Naive thymus-derived CD8-positive, alpha-beta T cell (primary cell): Measurements from ENCODE around the gene CDRT15L2. TPM values are rescaled to one million over a fixed set of nuclear protein-coding genes. Genes with fewer than 3 reads are reported as not detected.
"Not testable (repeated sequence)": the region's sequence is repeated elsewhere in the genome, so short reads cannot be mapped to it uniquely, and the experiment has no call there.

Source experiments
- ATAC-seq, 2 donors: fragments of 150-1000 bp; cut with Tn5 transposase in 1 of 2; sonication (Bioruptor Pico), chemical (Tn5 transposase) in 1 of 2; 1 replicate in 1 of 2; 2 replicates in 1 of 2; pipeline ENCODE4 v1.10.0; 2021; ENCODE audit warnings: mild to moderate bottlenecking in 2 of 2, moderate library complexity in 2 of 2
- POLR2A ChIA-PET: fragments of 350-600 bp; sonication (Branson Sonifier 250); formaldehyde crosslinking; loops from one replicate; lab custom pipeline; 2021; ENCODE audit warnings: antibody characterized with exemption; lab: Charles Lee
- DNase-seq, 10 donors: peaks; one replicate each; pipeline versions ENCODE4 v3.0.0 to v3.0.0-alpha.2; 2020 to 2022
- H3K27ac Mint-ChIP-seq, 10 donors: one replicate each; pipeline ENCODE4 v1.8.0; 2020 to 2022; ENCODE audit warnings: mild to moderate bottlenecking in 10 of 10, mixed read lengths in 10 of 10, moderate library complexity in 4 of 10, inconsistent platforms in 1 of 10
- H3K27me3 Mint-ChIP-seq, 5 donors: one replicate each; pipeline ENCODE4 v1.8.0; 2021 to 2022; ENCODE audit warnings: mixed read lengths in 5 of 5
- H3K36me3 Mint-ChIP-seq, 3 donors: one replicate each; pipeline ENCODE4 v1.8.0; 2020 to 2022; ENCODE audit warnings: mixed read lengths in 3 of 3, mild to moderate bottlenecking in 2 of 3, inconsistent platforms in 1 of 3
- H3K4me1 Mint-ChIP-seq, 4 donors: one replicate each; pipeline ENCODE4 v1.8.0; 2021 to 2022; ENCODE audit warnings: mixed read lengths in 4 of 4
- H3K4me3 Mint-ChIP-seq, 10 donors: one replicate each; pipeline ENCODE4 v1.8.0; 2020 to 2022; ENCODE audit warnings: mild to moderate bottlenecking in 10 of 10, mixed read lengths in 10 of 10, moderate library complexity in 6 of 10, inconsistent platforms in 1 of 10
- H3K9me3 Mint-ChIP-seq, 9 donors: one replicate each; pipeline ENCODE4 v1.8.0; 2020 to 2022; ENCODE audit warnings: mixed read lengths in 9 of 9, mild to moderate bottlenecking in 3 of 9, inconsistent platforms in 1 of 9, moderate library complexity in 1 of 9
- polyA plus RNA-seq, 3 donors: library from polyadenylated mRNA; unstranded; fragments of 300-500 nt; fragmentation: Illumina TruSeq; gene quantifications; one replicate each; pipeline ENCODE4 v1.2.3, GENCODE V29; 2021
- total RNA-seq, 8 experiments: library from RNA in 2 of 8; stranded (reverse) in 2 of 8; gene quantifications; one replicate each; pipeline ENCODE4 v1.2.3 and lab custom pipeline; 2021 to 2026

The CDRT15L2 gene
- total RNA-seq (not detected), polyA plus RNA-seq (not detected), total RNA-seq (lab: John Stamatoyannopoulos, UW) (0 reads per million in 6 experiments)

DNA sequence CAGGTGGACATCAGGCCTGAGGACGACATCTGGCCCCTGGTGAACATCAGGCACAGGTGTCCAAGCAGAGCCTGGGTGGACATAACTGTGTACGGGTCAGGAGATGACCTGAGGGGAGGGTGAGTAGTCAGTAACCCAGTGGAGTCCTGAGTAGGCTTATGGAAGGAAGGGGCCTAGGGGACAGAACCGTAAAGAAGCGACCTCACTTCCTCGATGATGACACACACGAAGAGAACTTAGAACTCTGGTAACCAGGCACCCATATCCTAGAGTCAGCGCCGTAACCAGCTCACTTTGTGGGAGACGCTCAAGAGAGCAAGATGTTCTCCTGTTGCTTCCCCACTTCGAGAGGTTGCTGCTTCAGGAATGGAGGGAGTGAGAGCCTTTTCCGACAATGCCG, at the start of gene CDRT15L2:
CDRT15L2 (plus strand) TSS at position 301 of the 400 bp plus-strand sequence; CDS start at position 321, 20 bp downstream.
- H3K9me3 Mint-ChIP-seq, H3K4me3 Mint-ChIP-seq, H3K36me3 Mint-ChIP-seq, DNase-seq, POLR2A ChIA-PET, H3K27me3 Mint-ChIP-seq, H3K4me1 Mint-ChIP-seq, H3K27ac Mint-ChIP-seq, ATAC-seq: not testable (repeated sequence)

DNA sequence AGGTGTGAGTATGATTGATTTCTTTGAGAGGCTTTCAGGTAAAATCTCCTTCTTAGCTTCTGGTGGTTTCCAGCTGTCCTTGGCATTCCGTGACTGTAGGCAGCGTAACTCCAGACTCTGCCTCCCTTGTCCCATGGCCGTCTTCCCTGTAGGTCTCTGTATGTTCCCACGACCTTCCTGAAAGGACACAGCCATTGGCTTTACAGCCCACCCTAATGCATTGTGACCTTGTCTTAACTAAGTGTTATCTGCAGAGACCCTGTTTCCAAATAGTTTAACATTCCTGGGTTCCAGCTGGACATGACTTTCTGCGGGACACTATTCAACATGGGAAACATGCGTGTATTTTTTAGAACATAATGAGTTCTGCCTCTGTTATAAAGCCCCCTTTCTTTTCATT, 49.4 kb upstream of the CDRT15L2 start:
- POLR2A ChIA-PET, ATAC-seq, H3K27me3 Mint-ChIP-seq, DNase-seq, H3K36me3 Mint-ChIP-seq, H3K9me3 Mint-ChIP-seq: not testable (repeated sequence)
- Mint-ChIP-seq H3K4me1 (peaks cover 4 to 12% (median 8%) of the 10 kb centered on the region in 4 donors), H3K4me3 (peak overlapping the region in 7 of 10 donors; percentile 65 to 93 (median 81)), H3K27ac (peak overlapping the region in 2 of 10 donors; percentile 31 to 76)

DNA sequence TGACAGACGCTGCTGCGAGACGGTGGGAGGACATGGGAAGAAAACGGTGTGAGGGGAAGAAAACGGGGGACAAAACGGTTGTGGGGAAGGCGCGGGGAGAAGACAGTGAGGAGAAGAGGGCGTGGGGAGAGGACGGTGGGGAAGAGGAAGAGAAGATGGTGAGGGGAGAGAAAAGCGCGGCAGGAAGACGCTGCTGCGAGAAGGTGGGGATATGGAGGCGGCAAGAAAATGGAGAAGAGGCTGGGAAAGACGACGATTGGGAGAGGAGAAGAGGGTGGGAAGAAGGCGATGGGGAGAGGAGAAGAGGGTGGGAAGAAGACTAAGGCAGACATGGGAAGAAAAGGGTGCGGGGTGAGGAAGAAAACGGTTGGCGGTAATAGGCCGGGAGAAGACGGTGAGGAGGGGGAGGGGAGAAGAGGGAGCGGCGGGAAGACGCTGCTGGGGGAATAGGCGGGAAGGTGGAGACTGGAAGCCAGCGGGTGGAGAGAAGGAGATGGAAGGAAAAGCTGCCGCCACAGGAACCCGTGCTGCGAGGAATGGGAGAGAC, 46.9 kb upstream of the CDRT15L2 start:
- DNase-seq, POLR2A ChIA-PET, H3K27me3 Mint-ChIP-seq, H3K36me3 Mint-ChIP-seq, H3K9me3 Mint-ChIP-seq: not testable (repeated sequence)
- Mint-ChIP-seq H3K4me1 (peaks cover 4 to 14% (median 9%) of the 10 kb centered on the region in 4 donors), H3K4me3 (peak overlapping the region; percentile 27 to 87 (median 72)), H3K27ac (peak overlapping the region in 2 of 10 donors; percentile 44 to 81)
- ATAC-seq, result peak in 1 of 2 donors; percentile 20

DNA sequence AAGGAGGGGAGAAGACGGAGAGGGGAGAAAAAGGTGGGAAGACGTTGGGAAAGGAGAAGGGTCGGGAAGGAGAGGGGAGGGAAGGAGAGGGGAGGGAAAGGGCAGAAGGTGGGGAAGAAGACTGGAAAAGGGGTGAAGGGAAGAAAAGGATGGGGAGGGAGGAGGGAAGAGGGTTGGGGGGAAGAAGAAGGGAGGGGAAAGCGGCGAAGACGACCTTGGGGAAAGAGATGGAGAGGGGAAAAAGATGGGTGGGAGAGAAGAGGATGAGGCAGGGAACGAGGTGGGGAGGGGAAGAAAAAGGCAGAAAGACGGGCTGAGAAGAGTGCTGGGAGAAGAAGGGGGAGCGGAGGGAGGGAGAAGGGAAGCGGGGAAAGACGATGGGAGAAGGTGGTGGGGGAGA, 46.3 kb upstream of the CDRT15L2 start:
- Mint-ChIP-seq H3K4me1 (peaks cover 4 to 14% (median 9%) of the 10 kb centered on the region in 4 donors), H3K27ac (peak overlapping the region in 7 of 10 donors; percentile 5 to 87 (median 41)), H3K4me3 (peak overlapping the region; percentile 34 to 87 (median 72))
- H3K9me3 Mint-ChIP-seq, H3K27me3 Mint-ChIP-seq, ATAC-seq, H3K36me3 Mint-ChIP-seq, DNase-seq, POLR2A ChIA-PET: not testable (repeated sequence)

DNA sequence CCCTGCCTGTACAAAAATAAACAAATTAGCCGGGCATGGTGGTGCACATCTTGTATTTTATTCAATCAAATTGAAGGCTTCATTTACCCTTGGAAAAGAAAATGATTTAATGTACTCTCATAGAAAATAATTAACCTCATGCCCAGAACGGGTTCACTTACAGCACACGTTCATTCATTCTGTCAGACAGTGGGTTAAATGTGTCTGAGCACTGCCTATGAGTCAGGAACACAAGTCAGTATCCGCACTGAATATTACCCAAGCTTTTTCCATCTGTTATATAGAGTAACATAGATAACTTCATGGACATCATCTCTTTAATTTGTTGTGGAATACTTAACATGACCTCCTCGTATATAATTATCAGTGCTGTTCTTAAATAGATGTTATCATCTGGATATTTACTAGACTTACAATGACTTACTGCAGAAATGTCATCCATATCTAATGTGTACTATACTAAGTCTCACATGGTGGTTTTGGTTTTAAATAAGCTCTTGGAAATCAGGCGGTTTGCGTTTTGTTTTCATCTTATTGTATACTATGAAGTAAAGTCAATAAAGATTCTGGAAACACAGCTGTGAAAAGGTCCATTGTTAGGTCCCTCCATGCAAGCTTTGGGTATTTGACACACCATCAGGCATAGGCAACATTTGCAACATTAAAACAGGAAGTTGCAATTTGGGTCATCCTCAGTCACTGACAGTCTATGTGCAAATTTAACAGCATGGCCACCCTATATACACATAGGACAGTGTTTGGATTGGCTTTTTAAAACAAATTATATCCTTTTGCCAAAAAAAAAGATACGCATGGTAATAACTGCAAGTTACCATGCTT, 44.6 kb upstream of the CDRT15L2 start:
- H3K9me3 Mint-ChIP-seq, POLR2A ChIA-PET, ATAC-seq, DNase-seq, H3K36me3 Mint-ChIP-seq, H3K27me3 Mint-ChIP-seq: not testable (repeated sequence)
- peak overlapping the region in 3 of 10 donors; percentile 13 to 40 (median 40) for H3K27ac Mint-ChIP-seq
- peaks cover 4 to 14% (median 9%) of the 10 kb centered on the region in 4 donors for H3K4me1 Mint-ChIP-seq
- H3K4me3 Mint-ChIP-seq, result peak overlapping the region in 2 of 10 donors; percentile 12 to 33

DNA sequence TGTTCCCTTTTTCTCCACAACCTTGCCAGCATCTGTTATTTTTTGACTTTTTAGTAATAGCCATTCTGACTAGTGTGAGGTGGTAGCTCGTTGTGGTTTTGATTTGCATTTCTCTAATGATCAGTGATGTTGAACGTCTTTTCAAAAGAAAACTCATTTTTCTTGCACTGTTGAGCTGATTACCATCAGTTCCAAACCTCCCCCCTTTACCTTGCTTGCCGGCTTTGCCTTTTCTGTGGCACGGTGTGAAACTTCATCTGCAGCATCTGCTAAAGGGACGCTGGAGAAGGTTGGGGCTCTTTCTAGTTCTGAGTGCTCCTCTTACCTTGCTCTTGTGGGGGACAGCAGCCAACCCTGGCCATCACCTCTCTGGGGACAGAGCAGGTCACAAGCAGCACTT, 39.1 kb upstream of the CDRT15L2 start:
- H3K4me3 Mint-ChIP-seq, H3K27me3 Mint-ChIP-seq, H3K4me1 Mint-ChIP-seq, DNase-seq, H3K36me3 Mint-ChIP-seq, POLR2A ChIA-PET, H3K9me3 Mint-ChIP-seq, H3K27ac Mint-ChIP-seq, ATAC-seq: not testable (repeated sequence)

DNA sequence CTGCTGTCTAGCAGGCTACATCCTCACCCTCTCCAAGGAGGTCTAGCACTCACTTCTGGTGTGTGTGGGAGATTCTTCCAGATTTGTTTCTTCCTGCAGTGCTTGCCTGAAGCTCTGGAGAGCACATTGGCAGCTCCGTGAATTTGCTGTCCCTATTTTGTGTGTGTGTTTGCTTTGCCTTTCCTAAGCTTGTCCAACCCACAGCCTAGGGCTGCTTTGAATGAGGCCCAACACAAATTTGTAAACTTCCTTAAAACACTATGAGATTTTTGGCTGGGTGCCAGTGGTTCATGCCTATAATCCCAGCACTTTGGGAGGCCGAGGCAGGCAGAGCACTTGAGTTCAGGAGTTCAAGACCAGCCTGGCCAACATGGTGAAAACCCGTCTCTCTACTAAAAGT, 38.7 kb upstream of the CDRT15L2 start:
- DNase-seq, POLR2A ChIA-PET, H3K27ac Mint-ChIP-seq, H3K4me1 Mint-ChIP-seq, H3K36me3 Mint-ChIP-seq, H3K27me3 Mint-ChIP-seq, H3K9me3 Mint-ChIP-seq, H3K4me3 Mint-ChIP-seq, ATAC-seq: not testable (repeated sequence)

DNA sequence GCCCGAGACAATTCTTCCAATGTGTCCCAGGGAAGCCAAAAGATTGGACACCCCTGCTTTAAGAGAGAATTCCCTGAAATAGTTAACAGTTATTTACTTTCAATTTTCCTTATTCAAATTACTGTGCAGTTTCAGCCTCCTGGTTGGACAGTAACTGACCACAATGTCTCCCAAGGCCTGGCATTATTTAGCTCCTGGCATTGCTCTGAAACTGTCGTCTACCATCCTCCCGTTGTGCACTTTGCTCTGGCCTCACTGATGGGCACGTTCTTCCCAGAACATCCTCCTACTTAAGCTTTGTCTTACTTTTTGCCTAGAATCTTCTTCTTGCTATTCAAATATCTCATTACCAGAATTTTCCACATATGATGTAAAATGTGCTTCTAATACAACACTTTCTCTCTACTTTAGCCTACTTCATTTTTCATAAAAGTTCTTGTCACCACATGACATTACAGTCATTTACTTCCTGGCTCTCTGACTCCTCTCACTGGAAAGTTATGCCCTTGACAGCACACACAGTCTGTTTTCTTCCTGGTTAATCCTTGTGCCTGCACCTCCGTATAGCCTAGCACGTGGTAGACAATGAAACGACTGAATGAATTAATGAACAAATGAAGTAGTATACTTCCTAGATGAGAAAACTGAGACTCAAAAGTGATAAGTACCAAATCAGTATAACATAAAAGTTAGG, 37.5 kb upstream of the CDRT15L2 start:
- DNase-seq, H3K27ac Mint-ChIP-seq, POLR2A ChIA-PET, H3K36me3 Mint-ChIP-seq, H3K9me3 Mint-ChIP-seq, H3K4me3 Mint-ChIP-seq, H3K27me3 Mint-ChIP-seq, H3K4me1 Mint-ChIP-seq: not testable (repeated sequence)
- peak in 1 of 2 donors; percentile 43 for ATAC-seq

DNA sequence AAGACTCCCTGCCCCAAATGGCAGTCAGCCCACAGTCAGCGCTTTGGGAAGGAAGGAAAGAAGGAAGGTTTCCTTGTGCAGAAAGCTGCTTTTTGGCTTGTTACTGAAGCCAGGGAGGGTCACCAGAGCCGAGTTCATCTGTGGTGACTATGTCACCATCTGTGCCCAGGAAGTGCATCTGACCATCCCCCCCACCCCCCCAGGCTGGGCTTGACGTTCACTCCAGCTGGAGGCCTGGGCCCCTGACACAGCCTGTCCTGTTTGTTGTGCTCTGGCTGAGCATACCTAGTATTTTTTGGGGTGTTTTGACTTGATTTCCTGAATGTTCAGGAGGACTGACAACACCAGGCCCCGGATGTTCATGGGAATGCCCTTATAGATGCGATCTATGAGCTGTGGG, 31.6 kb upstream of the CDRT15L2 start:
- ATAC-seq, H3K36me3 Mint-ChIP-seq, H3K4me1 Mint-ChIP-seq, POLR2A ChIA-PET, H3K9me3 Mint-ChIP-seq, H3K27me3 Mint-ChIP-seq, H3K4me3 Mint-ChIP-seq, H3K27ac Mint-ChIP-seq, DNase-seq: not testable (repeated sequence)

DNA sequence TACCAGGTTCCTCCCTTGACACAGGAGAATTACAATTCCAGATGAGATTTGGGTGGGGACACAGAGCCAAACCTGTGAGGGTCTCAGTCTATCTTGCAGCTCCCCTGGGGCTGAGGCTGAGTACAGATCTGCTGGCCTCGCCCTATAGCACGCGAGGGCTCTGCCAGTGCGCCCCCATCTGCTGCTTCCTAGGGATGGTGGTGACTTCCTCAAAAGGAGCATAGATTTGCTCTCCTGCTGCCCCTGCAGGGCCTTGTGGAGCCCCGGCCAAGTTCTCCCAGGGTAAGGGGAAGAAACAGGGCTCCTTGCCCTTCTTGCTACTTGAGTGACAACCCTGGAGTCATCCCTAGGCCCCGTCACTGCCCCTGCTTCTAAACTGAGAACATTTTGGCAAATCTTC, 26.6 kb upstream of the CDRT15L2 start:
- H3K4me1 Mint-ChIP-seq, H3K27me3 Mint-ChIP-seq, H3K36me3 Mint-ChIP-seq, DNase-seq, POLR2A ChIA-PET, H3K27ac Mint-ChIP-seq, H3K9me3 Mint-ChIP-seq, H3K4me3 Mint-ChIP-seq, ATAC-seq: not testable (repeated sequence)

DNA sequence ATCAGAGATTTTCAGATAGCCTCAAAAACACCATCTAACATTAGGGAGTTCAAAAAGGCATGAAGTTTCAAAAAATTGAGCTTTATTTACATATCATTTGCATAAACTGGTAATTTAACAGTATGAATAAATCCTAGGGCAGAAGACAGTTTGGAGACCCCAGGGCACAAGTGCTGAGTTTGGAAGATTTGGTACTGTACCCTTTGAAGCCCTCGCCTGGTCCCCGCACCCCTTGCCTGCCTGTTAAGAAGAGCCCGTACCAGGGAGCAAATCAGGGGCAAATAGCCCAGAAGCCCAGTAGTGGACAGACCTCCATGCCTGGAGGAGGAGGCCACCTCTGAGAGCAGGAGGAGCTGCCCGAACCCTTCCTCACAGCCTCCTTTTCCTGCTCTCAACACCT, 24.8 kb upstream of the CDRT15L2 start:
- H3K4me3 Mint-ChIP-seq, H3K36me3 Mint-ChIP-seq, H3K27ac Mint-ChIP-seq, ATAC-seq, H3K4me1 Mint-ChIP-seq, H3K9me3 Mint-ChIP-seq, H3K27me3 Mint-ChIP-seq, DNase-seq, POLR2A ChIA-PET: not testable (repeated sequence)

DNA sequence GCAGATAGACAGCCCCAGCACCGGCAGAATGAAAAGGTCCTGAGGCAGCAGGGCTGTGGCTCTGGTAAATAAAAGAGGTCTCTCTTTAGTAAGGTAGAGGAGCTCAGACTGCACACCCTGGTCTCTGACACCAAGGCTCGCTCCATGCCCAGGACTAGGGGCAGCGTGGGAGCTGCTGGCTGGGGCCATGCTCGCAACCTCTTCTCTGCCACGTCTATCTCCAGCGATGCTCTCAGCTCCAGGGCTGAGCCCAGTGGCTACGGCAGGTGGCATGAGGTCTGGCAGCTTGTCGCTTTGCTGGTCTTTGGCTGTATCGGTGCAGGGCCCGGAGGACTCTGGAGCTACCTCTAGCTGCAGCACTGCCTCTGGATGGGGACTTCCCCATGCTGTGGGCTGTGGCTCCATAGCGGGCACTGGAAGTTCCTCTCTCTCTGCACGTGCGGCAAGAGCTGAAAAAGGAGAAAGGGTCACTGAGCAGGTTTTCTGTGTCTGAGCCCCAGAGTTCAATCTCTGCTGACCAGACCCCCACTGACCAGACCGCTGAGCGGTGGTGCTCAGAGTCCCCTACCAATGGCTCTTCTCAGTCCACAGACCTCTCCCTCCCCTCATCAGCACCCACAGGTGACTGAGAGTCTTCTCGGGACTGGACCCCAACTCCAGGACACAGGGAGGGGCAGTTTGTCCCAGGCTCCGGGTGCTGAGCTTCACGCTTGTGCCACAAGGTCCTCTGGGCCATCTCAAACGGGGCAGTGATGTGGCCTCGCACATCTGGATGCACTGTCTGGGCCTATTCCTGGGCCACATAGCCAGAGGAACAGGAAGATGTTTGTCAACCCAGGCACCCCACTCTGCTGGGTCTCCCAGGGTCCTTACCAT, 24.2 kb upstream of the CDRT15L2 start:
- POLR2A ChIA-PET, H3K4me3 Mint-ChIP-seq, H3K27ac Mint-ChIP-seq, H3K36me3 Mint-ChIP-seq, H3K27me3 Mint-ChIP-seq, DNase-seq, H3K9me3 Mint-ChIP-seq, H3K4me1 Mint-ChIP-seq: not testable (repeated sequence)
- ATAC-seq, result peak; percentile 68 to 77
